IgD-negative memory B cell (primary cell): Measurements from ENCODE around the gene LTV1. TPM values are rescaled to one million over a fixed set of nuclear protein-coding genes. Genes with fewer than 3 reads are reported as not detected.
"Not testable (repeated sequence)": the region's sequence is repeated elsewhere in the genome, so short reads cannot be mapped to it uniquely, and the experiment has no call there.

Experiments used
- H3K27ac Mint-ChIP-seq, 3 donors: one replicate each; pipeline ENCODE4 v1.8.0; 2020 to 2022; ENCODE audit warnings: mild to moderate bottlenecking in 3 of 3, mixed read lengths in 3 of 3, moderate library complexity in 1 of 3
- H3K27me3 Mint-ChIP-seq: one replicate; pipeline ENCODE4 v1.8.0; 2021; ENCODE audit warnings: mixed read lengths
- H3K36me3 Mint-ChIP-seq: one replicate; pipeline ENCODE4 v1.8.0; 2020; ENCODE audit warnings: mild to moderate bottlenecking, mixed read lengths
- H3K4me1 Mint-ChIP-seq, 3 donors: one replicate each; pipeline ENCODE4 v1.8.0; 2020 to 2022; ENCODE audit warnings: mixed read lengths in 3 of 3, mild to moderate bottlenecking in 1 of 3
- H3K4me3 Mint-ChIP-seq, 4 donors: one replicate each; pipeline ENCODE4 v1.8.0; 2020 to 2022; ENCODE audit warnings: mild to moderate bottlenecking in 4 of 4, mixed read lengths in 4 of 4, moderate library complexity in 3 of 4
- H3K9me3 Mint-ChIP-seq, 3 donors: one replicate each; pipeline ENCODE4 v1.8.0; 2020 to 2021; ENCODE audit warnings: mixed read lengths in 3 of 3, mild to moderate bottlenecking in 1 of 3
- polyA plus RNA-seq: library from polyadenylated mRNA; unstranded; fragments of 300-500 nt; fragmentation: Illumina TruSeq; gene quantifications from one replicate; pipeline ENCODE4 v1.2.3, GENCODE V29; 2021

The LTV1 gene
- polyA plus RNA-seq, 1 donor from 2014 or later, result 23.7 TPM

- H3K27ac Mint-ChIP-seq, result no peak overlapping the region
- no peaks in the 10 kb centered on the region for H3K27me3 Mint-ChIP-seq
- no peaks in the 10 kb centered on the region for H3K4me1 Mint-ChIP-seq
- no peaks in the 10 kb centered on the region for H3K9me3 Mint-ChIP-seq
- H3K4me3 Mint-ChIP-seq, result no peak overlapping the region
- peaks cover 8% of the 10 kb centered on the region for H3K36me3 Mint-ChIP-seq
Measured at GRCh38 chr6:143823548-143823947, 19.6 kb upstream of the LTV1 start.

GRCh38 chr6:143828572-143828971 is 14.6 kb upstream of the LTV1 start:
- no peaks in the 10 kb centered on the region for H3K4me1 Mint-ChIP-seq
- peaks cover 3% of the 10 kb centered on the region for H3K36me3 Mint-ChIP-seq
- no peak overlapping the region for H3K4me3 Mint-ChIP-seq
- H3K9me3 Mint-ChIP-seq, result no peaks in the 10 kb centered on the region
- no peak overlapping the region for H3K27ac Mint-ChIP-seq
- no peaks in the 10 kb centered on the region for H3K27me3 Mint-ChIP-seq

DNA sequence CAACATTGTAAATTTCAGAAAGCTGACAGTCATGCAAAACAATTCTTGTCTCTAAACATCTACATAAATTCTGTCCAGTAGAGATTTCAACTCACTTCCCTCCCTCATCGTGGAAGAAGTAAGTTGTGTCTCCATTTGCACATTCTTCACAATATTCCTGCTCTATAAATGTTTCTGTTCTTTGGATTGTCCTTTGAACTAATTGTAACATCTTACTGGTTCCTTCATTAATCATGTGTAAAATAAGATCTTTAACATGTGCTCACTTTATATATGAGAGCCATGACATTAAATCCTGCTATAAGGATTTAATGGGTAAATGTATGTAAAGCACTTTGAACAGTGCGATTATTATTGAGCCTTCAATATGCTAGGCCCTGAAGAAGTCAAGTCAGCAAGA is 7.0 kb upstream of the LTV1 start:
- H3K4me1 Mint-ChIP-seq, result no peaks in the 10 kb centered on the region
- H3K9me3 Mint-ChIP-seq, result no peaks in the 10 kb centered on the region
- no peak overlapping the region for H3K4me3 Mint-ChIP-seq
- H3K27ac Mint-ChIP-seq, result no peak overlapping the region
- no peaks in the 10 kb centered on the region for H3K27me3 Mint-ChIP-seq
- no peaks in the 10 kb centered on the region for H3K36me3 Mint-ChIP-seq

- no peaks in the 10 kb centered on the region for H3K36me3 Mint-ChIP-seq
- no peaks in the 10 kb centered on the region for H3K27me3 Mint-ChIP-seq
- peaks cover 4 to 7% (median 4%) of the 10 kb centered on the region in 3 donors for H3K4me1 Mint-ChIP-seq
- H3K27ac Mint-ChIP-seq, result peak overlapping the region in 1 of 3 donors; percentile 15
- peak overlapping the region in 1 of 4 donors; percentile 5 for H3K4me3 Mint-ChIP-seq
- no peaks in the 10 kb centered on the region for H3K9me3 Mint-ChIP-seq
Measured at GRCh38 chr6:143838395-143838794, 4.7 kb upstream of the LTV1 start.

GRCh38 chr6:143839196-143839595 is 3.9 kb upstream of the LTV1 start:
- Mint-ChIP-seq H3K4me3 (no peak overlapping the region), H3K27ac (peak overlapping the region in 1 of 3 donors; percentile 18), H3K36me3 (no peaks in the 10 kb centered on the region), H3K27me3 (no peaks in the 10 kb centered on the region), H3K9me3 (no peaks in the 10 kb centered on the region), H3K4me1 (peaks cover 10 to 14% (median 11%) of the 10 kb centered on the region in 3 donors)

DNA sequence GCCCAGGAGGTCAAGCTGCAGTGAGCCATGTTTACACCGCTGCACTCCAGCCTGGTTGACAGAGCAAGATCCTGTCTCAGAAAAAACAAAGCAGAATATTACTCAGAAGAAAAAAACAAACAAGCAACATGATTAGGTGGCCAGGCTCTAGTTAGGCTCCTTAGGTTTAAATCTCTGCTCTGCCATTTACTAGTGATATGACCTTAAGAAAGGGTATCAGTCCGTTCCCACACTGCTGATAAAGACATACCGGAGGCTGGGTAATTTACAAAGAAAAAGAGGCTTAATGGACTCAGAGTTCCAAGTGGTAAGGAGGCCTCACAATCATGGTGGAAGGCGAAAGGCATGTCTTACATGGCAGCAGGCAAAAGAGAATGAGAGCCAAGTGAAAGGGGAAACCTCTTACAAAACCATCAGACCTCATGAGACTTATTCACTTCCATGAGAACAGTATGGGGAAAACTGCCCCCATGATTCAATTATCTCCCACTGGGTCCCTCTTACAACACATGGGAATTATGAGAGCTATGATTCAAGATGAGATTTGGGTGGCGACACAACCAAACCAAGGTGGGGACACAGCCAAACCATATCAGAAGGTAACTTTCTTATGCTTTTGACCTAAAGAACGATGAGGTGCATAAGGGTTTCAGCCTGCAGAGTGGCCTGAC is 2.4 kb upstream of the LTV1 start:
- H3K9me3 Mint-ChIP-seq, result no peaks in the 10 kb centered on the region
- H3K27me3 Mint-ChIP-seq, result no peaks in the 10 kb centered on the region
- no peaks in the 10 kb centered on the region for H3K36me3 Mint-ChIP-seq
- H3K4me3 Mint-ChIP-seq, result peak overlapping the region in 3 of 4 donors; percentile 34 to 60 (median 60)
- peak overlapping the region in 1 of 3 donors; percentile 58 for H3K27ac Mint-ChIP-seq
- H3K4me1 Mint-ChIP-seq, result peaks cover 12 to 18% (median 13%) of the 10 kb centered on the region in 3 donors

DNA sequence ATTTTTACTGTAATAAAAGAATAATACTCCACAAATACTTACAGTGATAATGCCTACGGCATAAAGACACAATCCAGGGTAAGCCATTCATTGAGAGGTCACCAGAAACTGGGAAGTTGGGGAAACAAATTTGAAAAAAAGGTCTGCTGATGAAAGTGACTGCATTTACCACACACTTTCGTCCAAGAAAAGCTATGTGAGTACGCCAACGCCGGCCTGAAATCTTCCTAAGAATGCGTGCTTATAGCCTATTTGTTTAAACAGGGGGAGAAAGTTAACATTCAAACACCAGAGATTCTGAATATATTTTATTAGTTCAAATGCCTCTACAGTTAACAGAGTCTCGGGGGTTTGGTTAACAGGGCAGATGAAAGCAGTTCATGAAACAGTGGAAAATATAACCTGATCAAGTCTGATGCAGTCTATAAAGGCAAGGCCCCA is 657 bp upstream of the LTV1 start:
- peak overlapping the region; percentile 92 to 99 (median 96) for H3K4me3 Mint-ChIP-seq
- no peaks in the 10 kb centered on the region for H3K27me3 Mint-ChIP-seq
- H3K4me1 Mint-ChIP-seq, result peaks cover 14 to 18% (median 16%) of the 10 kb centered on the region in 3 donors
- H3K9me3 Mint-ChIP-seq, result no peaks in the 10 kb centered on the region
- H3K36me3 Mint-ChIP-seq, result no peaks in the 10 kb centered on the region
- peak overlapping the region; percentile 98 for H3K27ac Mint-ChIP-seq

DNA sequence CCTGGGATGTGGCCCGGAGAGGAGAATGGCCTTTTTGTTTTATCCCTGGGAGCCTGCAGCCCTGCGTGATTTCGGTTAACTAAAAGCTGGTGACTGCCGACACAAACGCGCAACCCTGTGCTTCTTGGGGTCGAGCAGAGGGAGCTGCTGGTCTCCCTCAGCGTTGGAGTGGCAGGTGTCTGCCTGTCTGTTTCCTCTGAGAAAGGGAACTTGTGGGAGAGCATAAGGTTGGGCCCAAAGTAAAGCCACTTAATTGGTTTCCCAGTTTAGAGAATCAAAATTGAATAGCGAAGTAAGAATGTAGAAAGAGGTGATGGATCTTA is 500 bp downstream of the LTV1 start:
- H3K9me3 Mint-ChIP-seq, result no peaks in the 10 kb centered on the region
- no peaks in the 10 kb centered on the region for H3K36me3 Mint-ChIP-seq
- H3K4me1 Mint-ChIP-seq, result peaks cover 14 to 19% (median 18%) of the 10 kb centered on the region in 3 donors
- H3K4me3 Mint-ChIP-seq, result peak overlapping the region; percentile 92 to 99 (median 96)
- no peaks in the 10 kb centered on the region for H3K27me3 Mint-ChIP-seq
- peak overlapping the region; percentile 98 for H3K27ac Mint-ChIP-seq

- Mint-ChIP-seq H3K4me3 (peak overlapping the region; percentile 92 to 99 (median 96)), H3K27me3 (no peaks in the 10 kb centered on the region), H3K4me1 (peaks cover 15 to 19% (median 18%) of the 10 kb centered on the region in 3 donors), H3K9me3 (no peaks in the 10 kb centered on the region), H3K27ac (peak overlapping the region; percentile 98), H3K36me3 (no peaks in the 10 kb centered on the region)
Measured at GRCh38 chr6:143844006-143844405, 868 bp downstream of the LTV1 start.

DNA sequence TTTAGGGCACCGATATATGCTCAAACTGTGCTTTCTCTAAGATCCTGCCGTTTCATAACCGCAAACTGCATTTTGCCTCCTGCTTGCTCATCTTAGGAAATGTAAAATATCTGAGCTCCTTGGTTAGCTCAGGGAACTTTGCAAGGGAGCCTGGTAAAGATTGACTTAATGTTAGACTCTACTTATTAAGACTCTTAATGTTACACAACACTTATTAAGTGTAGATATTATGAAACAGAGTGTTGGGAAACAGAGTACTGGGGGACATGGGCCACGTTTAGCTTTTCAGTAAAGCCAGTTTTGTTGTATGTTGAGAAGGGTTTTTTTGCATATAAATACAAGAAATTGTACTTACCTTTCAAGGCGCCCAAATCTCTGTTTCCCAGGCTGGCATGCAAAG is 1.9 kb downstream of the LTV1 start:
- Mint-ChIP-seq H3K4me3 (peak overlapping the region in 2 of 4 donors; percentile 12 to 43), H3K9me3 (no peaks in the 10 kb centered on the region), H3K36me3 (peaks cover under 1% of the 10 kb centered on the region), H3K4me1 (peaks cover 16 to 22% (median 19%) of the 10 kb centered on the region in 3 donors), H3K27ac (no peak overlapping the region), H3K27me3 (no peaks in the 10 kb centered on the region)

DNA sequence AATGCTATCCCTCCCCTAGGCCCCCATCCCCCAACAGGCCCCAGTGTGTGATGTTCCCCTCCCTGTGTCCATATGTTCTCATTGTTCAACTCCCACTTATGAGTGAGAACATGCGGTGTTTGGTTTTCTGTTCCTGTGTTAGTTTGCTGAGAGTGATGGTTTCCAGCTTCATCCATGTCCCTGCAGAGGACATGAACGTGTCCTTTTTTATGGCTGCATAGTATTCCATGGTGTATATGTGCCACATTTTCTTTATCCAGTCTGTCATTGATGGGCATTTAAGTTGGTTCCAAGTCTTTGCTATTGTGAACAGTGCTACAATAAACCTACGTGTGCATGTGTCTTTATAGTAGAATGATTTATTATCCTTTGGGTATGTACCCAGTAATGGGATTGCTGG is 8.6 kb downstream of the LTV1 start:
- not testable (repeated sequence) for H3K9me3 Mint-ChIP-seq, H3K4me3 Mint-ChIP-seq, H3K27me3 Mint-ChIP-seq, H3K27ac Mint-ChIP-seq
- Mint-ChIP-seq H3K4me1 (peaks cover 8 to 21% (median 9%) of the 10 kb centered on the region in 3 donors), H3K36me3 (peaks cover 46% of the 10 kb centered on the region)

GRCh38 chr6:143855057-143855456 is 11.9 kb downstream of the LTV1 start:
- peaks cover 6 to 16% (median 6%) of the 10 kb centered on the region in 3 donors for H3K4me1 Mint-ChIP-seq
- peaks cover 57% of the 10 kb centered on the region for H3K36me3 Mint-ChIP-seq
- not testable (repeated sequence) for H3K9me3 Mint-ChIP-seq, H3K4me3 Mint-ChIP-seq, H3K27me3 Mint-ChIP-seq, H3K27ac Mint-ChIP-seq

- H3K27me3 Mint-ChIP-seq, H3K27ac Mint-ChIP-seq, H3K4me1 Mint-ChIP-seq, H3K9me3 Mint-ChIP-seq, H3K4me3 Mint-ChIP-seq: not testable (repeated sequence)
- peaks cover 51% of the 10 kb centered on the region for H3K36me3 Mint-ChIP-seq
Measured at GRCh38 chr6:143856762-143857161, 13.6 kb downstream of the LTV1 start.

- H3K36me3 Mint-ChIP-seq, result peaks cover 43% of the 10 kb centered on the region
- H3K4me3 Mint-ChIP-seq, result no peak overlapping the region
Measured at GRCh38 chr6:143857651-143858050, 14.5 kb downstream of the LTV1 start.

DNA sequence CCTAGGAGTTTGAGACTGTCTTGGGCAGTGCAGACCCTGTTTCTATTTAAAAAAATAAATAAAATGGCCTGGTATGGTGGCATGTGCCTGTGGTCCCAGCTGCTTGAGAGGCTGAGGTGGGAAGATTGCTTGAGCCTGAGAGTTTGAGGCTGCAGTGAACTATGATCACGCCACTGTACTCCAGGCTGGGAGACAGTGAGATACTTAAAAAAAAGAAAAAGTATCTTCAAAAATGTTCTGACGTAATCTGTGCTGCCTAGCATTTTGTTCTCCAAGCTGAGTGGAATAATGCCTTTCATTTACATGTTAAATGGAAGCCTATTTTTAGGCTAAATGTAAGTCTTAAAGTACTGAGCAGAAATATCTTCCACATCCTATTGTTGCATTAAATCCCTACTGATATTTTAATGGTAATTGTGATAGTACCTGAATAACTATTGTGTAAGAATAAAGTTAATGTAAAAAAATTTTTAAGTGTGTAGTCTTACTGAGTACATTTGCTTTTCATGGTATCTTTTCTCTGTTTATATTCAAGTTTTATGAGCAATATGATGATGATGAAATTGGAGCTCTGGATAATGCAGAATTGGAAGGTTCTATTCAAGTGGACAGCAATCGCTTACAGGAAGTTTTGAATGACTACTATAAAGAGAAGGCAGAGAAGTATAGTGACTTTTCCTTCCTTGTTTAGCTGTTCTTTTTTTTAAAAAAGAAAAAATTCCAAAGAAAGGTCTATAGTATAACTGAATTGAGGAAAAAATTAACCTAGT is 16.9 kb downstream of the LTV1 start:
- Mint-ChIP-seq H3K4me3 (no peak overlapping the region), H3K36me3 (peaks cover 26% of the 10 kb centered on the region), H3K9me3 (no peaks in the 10 kb centered on the region), H3K4me1 (peaks cover 0 to 2% (median 0%) of the 10 kb centered on the region in 3 donors), H3K27me3 (no peaks in the 10 kb centered on the region), H3K27ac (no peak overlapping the region)

More at GRCh38 chr6:143857651-143858050, 14.5 kb downstream of the LTV1 start:
- Mint-ChIP-seq H3K27me3 (no peaks in the 10 kb centered on the region), H3K4me1 (peaks cover 3 to 10% (median 6%) of the 10 kb centered on the region in 3 donors), H3K27ac (no peak overlapping the region), H3K9me3 (no peaks in the 10 kb centered on the region)
